CD4-positive, alpha-beta T cell treated with Interleukin-6 at 100 ng/mL for 8 hours (primary cell): ENCODE measurements around the gene SFXN1.

Source experiments
- DNase-seq: peaks from one replicate; pipeline ENCODE4 v3.0.0-alpha.2; 2020; ENCODE audit warnings: mixed read lengths, low spot score

SFXN1 gene

GRCh38 chr5:175466700-175467318 is 11.6 kb upstream of the SFXN1 start:
- DNase-seq, result no peak

- DNase-seq, result no peak
Measured at GRCh38 chr5:175467983-175468690, 10.2 kb upstream of the SFXN1 start.

- no peak for DNase-seq
Measured at GRCh38 chr5:175468892-175469291, 9.5 kb upstream of the SFXN1 start.

- DNase-seq, result no peak
Measured at GRCh38 chr5:175469916-175470315, 8.4 kb upstream of the SFXN1 start.

GRCh38 chr5:175470781-175471180 is 7.6 kb upstream of the SFXN1 start:
- DNase-seq, result no peak

- DNase-seq, result no peak
Measured at GRCh38 chr5:175471196-175471595, 7.2 kb upstream of the SFXN1 start.

GRCh38 chr5:175471628-175472027 is 6.7 kb upstream of the SFXN1 start:
- DNase-seq, result no peak

GRCh38 chr5:175472378-175472777 is 6.0 kb upstream of the SFXN1 start:
- DNase-seq, result no peak

GRCh38 chr5:175475248-175475647 is 3.1 kb upstream of the SFXN1 start:
- DNase-seq, result no peak

GRCh38 chr5:175477440-175477839 is 920 bp upstream of the SFXN1 start:
- no peak for DNase-seq

- DNase-seq, result no peak
Measured at GRCh38 chr5:175478008-175478383, 364 bp upstream of the SFXN1 start.

- DNase-seq, result peak; percentile 9
Measured at GRCh38 chr5:175479125-175479881, 943 bp downstream of the SFXN1 start.

- DNase-seq, result no peak
Measured at GRCh38 chr5:175483337-175483736, 5.0 kb downstream of the SFXN1 start.

- DNase-seq, result no peak
Measured at GRCh38 chr5:175484322-175484721, 6.0 kb downstream of the SFXN1 start.

GRCh38 chr5:175484829-175485228 is 6.5 kb downstream of the SFXN1 start:
- DNase-seq, result no peak

- no peak for DNase-seq
Measured at GRCh38 chr5:175485631-175486030, 7.3 kb downstream of the SFXN1 start.

- DNase-seq, result no peak
Measured at GRCh38 chr5:175487514-175488222, 9.3 kb downstream of the SFXN1 start.

GRCh38 chr5:175489693-175490443 is 11.5 kb downstream of the SFXN1 start:
- no peak for DNase-seq

- DNase-seq, result no peak
Measured at GRCh38 chr5:175491223-175491622, 12.9 kb downstream of the SFXN1 start.

- no peak for DNase-seq
Measured at GRCh38 chr5:175493260-175493659, 14.9 kb downstream of the SFXN1 start.

GRCh38 chr5:175493726-175494125 is 15.4 kb downstream of the SFXN1 start:
- no peak for DNase-seq
